PC-3 (cell line): ENCODE measurements around the gene APOA4. TPM values are rescaled to one million over a fixed set of nuclear protein-coding genes. Genes with fewer than 3 reads are reported as not detected.

Experiments used
- ATAC-seq: fragments of 200-7000 bp; cut with Tn5 transposase; 2 replicates; pipeline ENCODE4 v1.9.1; 2020; ENCODE audit warnings: mild to moderate bottlenecking, moderate library complexity
- BruUV-seq: library from RNA; stranded (reverse); fragments of 400-500 nt; replicated peaks from 2 replicates; lab custom pipeline; 2021; lab: Mats Ljungman, UMichigan
- CTCF ChIA-PET: fragments of 300-600 bp; sonication (Branson Sonifier 250); formaldehyde crosslinking; loops from one replicate; lab custom pipeline; 2022; ENCODE audit warnings: antibody characterized with exemption; lab: Charles Lee
- POLR2A ChIA-PET: fragments of 300-600 bp; sonication (Branson Sonifier 250); formaldehyde crosslinking; loops from one replicate; lab custom pipeline; 2022; ENCODE audit warnings: antibody characterized with exemption; ENCODE audit not compliant: unreplicated experiment; lab: Charles Lee
- DNase-seq: peaks from one replicate; pipeline ENCODE4 v3.0.0-alpha.2; 2015
- H2AFZ ChIP-seq: fragments of 300-600 bp; sonication (generic); 2 replicates; pipeline ENCODE4 v1.6.0; 2016; ENCODE audit warnings: antibody characterized with exemption, low read length
- H3F3A ChIP-seq: fragments of 300-600 bp; sonication (generic); one replicate; pipeline ENCODE4 v1.6.0; 2017; ENCODE audit warnings: antibody characterized with exemption, low read length, control low read depth, mild to moderate bottlenecking; ENCODE audit not compliant: unreplicated experiment
- H3K27ac ChIP-seq: fragments of 300-600 bp; sonication (generic); 2 replicates; pipeline ENCODE4 v1.5.1; 2016; ENCODE audit warnings: mild to moderate bottlenecking, low read length
- H3K27me3 ChIP-seq: fragments of 300-600 bp; sonication (generic); 2 replicates; pipeline ENCODE4 v1.6.1; 2016; ENCODE audit warnings: low read length, mixed read lengths
- H3K36me3 ChIP-seq: fragments of 300-600 bp; sonication (generic); 2 replicates; pipeline ENCODE4 v1.6.1; 2016; ENCODE audit warnings: low read depth, mixed run types, low read length, mixed read lengths
- H3K4me1 ChIP-seq: fragments of 300-600 bp; sonication (generic); 2 replicates; pipeline ENCODE4 v1.5.1; 2016; ENCODE audit warnings: low read length; ENCODE audit not compliant: insufficient read depth
- H3K4me2 ChIP-seq: fragments of 300-600 bp; sonication (generic); 2 replicates; pipeline ENCODE4 v1.6.0; 2016; ENCODE audit warnings: low read length
- H3K4me3 ChIP-seq: fragments of 300-600 bp; sonication (generic); 2 replicates; pipeline ENCODE4 v1.5.1; 2016; ENCODE audit warnings: mild to moderate bottlenecking, low read length, mixed read lengths
- H3K79me2 ChIP-seq: fragments of 300-600 bp; sonication (generic); 2 replicates; pipeline ENCODE4 v1.6.1; 2017; ENCODE audit warnings: low read length, mixed read lengths
- H3K9ac ChIP-seq: fragments of 300-600 bp; sonication (generic); 2 replicates; pipeline ENCODE4 v1.6.0; 2016; ENCODE audit warnings: mild to moderate bottlenecking, low read length
- H3K9me2 ChIP-seq: fragments of 300-600 bp; sonication (generic); replicated peaks from 2 replicates; pipeline ENCODE4 v1.6.1; 2016; ENCODE audit warnings: mixed run types, low read length, mixed read lengths
- H3K9me3 ChIP-seq: fragments of 300-600 bp; sonication (generic); 2 replicates; pipeline ENCODE4 v1.6.1; 2016; ENCODE audit warnings: low read length, mixed read lengths
- H4K20me1 ChIP-seq: fragments of 300-600 bp; sonication (generic); 2 replicates; pipeline ENCODE4 v1.6.1; 2016; ENCODE audit warnings: low read length, mixed read lengths
- CTCF ChIP-seq: fragments of 300-600 bp; sonication (generic); conservative IDR thresholded peaks from 2 replicates; pipeline ENCODE4 v1.5.1; 2017; ENCODE audit warnings: antibody characterized with exemption, low read depth, mild to moderate bottlenecking, low read length
- EZH2 ChIP-seq: fragments of 300-600 bp; sonication (generic); IDR thresholded peaks from one replicate; pipeline ENCODE4 v1.6.1; 2017; ENCODE audit warnings: antibody characterized with exemption, mild to moderate bottlenecking, low read length; ENCODE audit not compliant: unreplicated experiment
- EZH2phosphoT487 ChIP-seq: fragments of 300-600 bp; sonication (generic); IDR thresholded peaks from 2 replicates; pipeline ENCODE4 v1.6.1; 2018; ENCODE audit warnings: mild to moderate bottlenecking, antibody characterized with exemption, low read length, borderline replicate concordance
- intact Hi-C: fragments of 100-400 bp; cut with micrococcal nuclease; formaldehyde crosslinking; loops from 2 replicates; pipeline ENCODE4 v1.9.0; 2023
- total RNA-seq: library from RNA; depleted of rRNA; stranded (reverse); fragments of >200 nt; gene quantifications from 2 replicates; pipeline ENCODE4 v1.2.3, GENCODE V29; 2014

Gene APOA4
- total RNA-seq, 1 experiment from 2014 or later: not detected

GRCh38 chr11:116794851-116795250, 28.3 kb downstream of the APOA4 start:
- H3K4me3 ChIP-seq: no peak overlapping the region
- H3K36me3 ChIP-seq: no peaks in the 10 kb centered on the region
- no TSS peak for BruUV-seq
- H3K27me3 ChIP-seq: no peaks in the 10 kb centered on the region
- H3K9me2 ChIP-seq: no peaks in the 10 kb centered on the region
- no peaks in the 10 kb centered on the region for H4K20me1 ChIP-seq
- H3K27ac ChIP-seq: no peak overlapping the region
- H3F3A ChIP-seq: no peaks in the 10 kb centered on the region
- CTCF ChIA-PET: no interaction called here
- peaks cover 19% of the 10 kb centered on the region for H3K4me1 ChIP-seq
- no peak for ATAC-seq
- no peak for DNase-seq
- H2AFZ ChIP-seq: no peak overlapping the region
- H3K9me3 ChIP-seq: no peaks in the 10 kb centered on the region
- H3K9ac ChIP-seq: no peak overlapping the region
- POLR2A ChIA-PET: no interaction called here
- no peak overlapping the region for H3K4me2 ChIP-seq
- intact Hi-C loops: loop anchor here (5.0 kb wide), 2 partner anchors 57 to 312 kb away; no protein-coding TSS in a partner anchor
- TF ChIP-seq EZH2 (no peak), EZH2phosphoT487 (no peak)
- no peaks in the 10 kb centered on the region for H3K79me2 ChIP-seq

- Histone ChIP-seq H3K27me3 (no peaks in the 10 kb centered on the region), H3K36me3 (no peaks in the 10 kb centered on the region), H3K9me2 (no peaks in the 10 kb centered on the region), H3K4me1 (peaks cover 19% of the 10 kb centered on the region), H2AFZ (no peak overlapping the region), H3F3A (no peaks in the 10 kb centered on the region), H4K20me1 (no peaks in the 10 kb centered on the region), H3K9ac (no peak overlapping the region), H3K79me2 (no peaks in the 10 kb centered on the region), H3K4me2 (no peak overlapping the region), H3K9me3 (no peaks in the 10 kb centered on the region), H3K27ac (no peak overlapping the region), H3K4me3 (no peak overlapping the region)
- intact Hi-C loops: loop anchor here (5.0 kb wide), 2 partner anchors 59 to 314 kb away; no protein-coding TSS in a partner anchor
- POLR2A ChIA-PET: no interaction called here
- ATAC-seq (no peak), DNase-seq (peak; percentile 17)
- TF ChIP-seq CTCF (no peak), EZH2phosphoT487 (no peak), EZH2 (no peak)
- no TSS peak for BruUV-seq
- CTCF ChIA-PET: interaction anchor here (0.9 kb wide), 1 partner anchor 42 kb away, joined by 4 read pairs; no protein-coding TSS in a partner anchor
These were observed 29.4 kb downstream of the APOA4 start for GRCh38 chr11:116793772-116794097.

- intact Hi-C loops: loop anchor here (5.0 kb wide), 2 partner anchors 59 to 314 kb away; no protein-coding TSS in a partner anchor
- Histone ChIP-seq H3K4me2 (peak overlapping the region; percentile 27), H3K79me2 (no peaks in the 10 kb centered on the region), H3K27me3 (no peaks in the 10 kb centered on the region), H4K20me1 (no peaks in the 10 kb centered on the region), H3K4me3 (no peak overlapping the region), H3K4me1 (peaks cover 25% of the 10 kb centered on the region), H3K9ac (no peak overlapping the region), H2AFZ (no peak overlapping the region), H3K9me2 (no peaks in the 10 kb centered on the region), H3K27ac (no peak overlapping the region), H3F3A (no peaks in the 10 kb centered on the region), H3K36me3 (no peaks in the 10 kb centered on the region), H3K9me3 (no peaks in the 10 kb centered on the region)
- POLR2A ChIA-PET: no interaction called here
- DNase-seq: peak; percentile 92
- no TSS peak for BruUV-seq
- ATAC-seq: peak; percentile 96
- TF ChIP-seq EZH2 (no peak), CTCF (no peak)
- CTCF ChIA-PET: interaction anchor here (0.9 kb wide), 1 partner anchor 43 kb away, joined by 4 read pairs; no protein-coding TSS in a partner anchor
These were observed 30.0 kb downstream of the APOA4 start for GRCh38 chr11:116792869-116793771.
